ENCODE results near the gene POU3F2. TPM values are rescaled to one million over a fixed set of nuclear protein-coding genes. Genes with fewer than 3 reads are reported as not detected.
A peak's percentile ranks its signal among the peaks of the same experiment; 100 is the strongest.

Gene POU3F2
- total RNA-seq, 1 donor from 2014 or later: not detected

DNA sequence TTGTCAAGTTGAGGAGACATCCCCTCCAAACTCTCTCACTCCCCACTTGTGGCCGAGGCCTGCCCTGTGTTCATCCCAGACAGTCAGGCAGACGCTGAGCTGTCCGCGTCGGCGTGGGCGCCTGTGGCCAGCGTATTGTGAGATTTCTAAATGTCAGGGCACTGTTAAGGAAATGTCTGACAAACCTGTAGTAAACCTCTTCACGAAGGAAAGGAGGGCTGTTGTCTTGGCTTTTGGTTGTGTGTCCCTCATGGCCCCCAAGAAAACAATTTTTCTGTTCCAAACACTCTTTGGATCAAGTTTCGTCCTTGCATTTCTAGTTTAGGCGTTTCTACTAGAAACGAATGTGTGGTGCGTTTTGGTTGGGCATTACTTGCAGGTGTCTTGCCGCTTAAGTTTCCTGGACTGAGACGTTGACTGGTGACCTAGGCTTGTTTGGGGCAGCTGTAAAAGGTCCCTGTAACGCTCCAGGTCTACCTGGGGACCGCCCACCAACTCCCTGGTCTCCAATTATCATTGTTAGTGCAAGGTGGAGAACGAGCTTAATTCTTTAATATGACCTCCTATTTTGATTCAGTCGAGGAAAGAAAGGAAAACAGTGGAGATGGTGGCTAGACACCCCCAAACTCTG lies 8.7 kb upstream of the POU3F2 start:
- H3K9me3 Mint-ChIP-seq (ENCODE audit: unreplicated experiment): no peaks in the 10 kb centered on the region
- H3K36me3 Mint-ChIP-seq (ENCODE audit: unreplicated experiment): no peaks in the 10 kb centered on the region
- no peak overlapping the region for H3K27ac Mint-ChIP-seq (ENCODE audit: unreplicated experiment)
- TF ChIP-seq, protein P1, sequence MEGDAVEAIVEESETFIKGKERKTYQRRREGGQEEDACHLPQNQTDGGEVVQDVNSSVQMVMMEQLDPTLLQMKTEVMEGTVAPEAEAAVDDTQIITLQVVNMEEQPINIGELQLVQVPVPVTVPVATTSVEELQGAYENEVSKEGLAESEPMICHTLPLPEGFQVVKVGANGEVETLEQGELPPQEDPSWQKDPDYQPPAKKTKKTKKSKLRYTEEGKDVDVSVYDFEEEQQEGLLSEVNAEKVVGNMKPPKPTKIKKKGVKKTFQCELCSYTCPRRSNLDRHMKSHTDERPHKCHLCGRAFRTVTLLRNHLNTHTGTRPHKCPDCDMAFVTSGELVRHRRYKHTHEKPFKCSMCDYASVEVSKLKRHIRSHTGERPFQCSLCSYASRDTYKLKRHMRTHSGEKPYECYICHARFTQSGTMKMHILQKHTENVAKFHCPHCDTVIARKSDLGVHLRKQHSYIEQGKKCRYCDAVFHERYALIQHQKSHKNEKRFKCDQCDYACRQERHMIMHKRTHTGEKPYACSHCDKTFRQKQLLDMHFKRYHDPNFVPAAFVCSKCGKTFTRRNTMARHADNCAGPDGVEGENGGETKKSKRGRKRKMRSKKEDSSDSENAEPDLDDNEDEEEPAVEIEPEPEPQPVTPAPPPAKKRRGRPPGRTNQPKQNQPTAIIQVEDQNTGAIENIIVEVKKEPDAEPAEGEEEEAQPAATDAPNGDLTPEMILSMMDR (IDR thresholded peaks at IDR 0.05): no peak
- DNase-seq (ENCODE audit: extremely low spot score, unreplicated experiment): no peak
- H3K4me3 Mint-ChIP-seq (ENCODE audit: unreplicated experiment): no peak overlapping the region
- H3K27me3 Mint-ChIP-seq (ENCODE audit: unreplicated experiment): peaks cover 88% of the 10 kb centered on the region
- H3K4me1 Mint-ChIP-seq (ENCODE audit: unreplicated experiment): peaks cover 25% of the 10 kb centered on the region

GRCh38 chr6:98827295-98828159 lies 6.8 kb upstream of the POU3F2 start:
- Mint-ChIP-seq H3K27ac (ENCODE audit: unreplicated experiment) (no peak overlapping the region), H3K4me1 (ENCODE audit: unreplicated experiment) (peaks cover 34% of the 10 kb centered on the region), H3K36me3 (ENCODE audit: unreplicated experiment) (no peaks in the 10 kb centered on the region), H3K27me3 (ENCODE audit: unreplicated experiment) (peaks cover 85% of the 10 kb centered on the region), H3K4me3 (ENCODE audit: unreplicated experiment) (no peak overlapping the region), H3K9me3 (ENCODE audit: unreplicated experiment) (no peaks in the 10 kb centered on the region)
- no peak for DNase-seq (ENCODE audit: extremely low spot score, unreplicated experiment)
- TF ChIP-seq, protein P1 (IDR thresholded peaks at IDR 0.05): no peak

DNA sequence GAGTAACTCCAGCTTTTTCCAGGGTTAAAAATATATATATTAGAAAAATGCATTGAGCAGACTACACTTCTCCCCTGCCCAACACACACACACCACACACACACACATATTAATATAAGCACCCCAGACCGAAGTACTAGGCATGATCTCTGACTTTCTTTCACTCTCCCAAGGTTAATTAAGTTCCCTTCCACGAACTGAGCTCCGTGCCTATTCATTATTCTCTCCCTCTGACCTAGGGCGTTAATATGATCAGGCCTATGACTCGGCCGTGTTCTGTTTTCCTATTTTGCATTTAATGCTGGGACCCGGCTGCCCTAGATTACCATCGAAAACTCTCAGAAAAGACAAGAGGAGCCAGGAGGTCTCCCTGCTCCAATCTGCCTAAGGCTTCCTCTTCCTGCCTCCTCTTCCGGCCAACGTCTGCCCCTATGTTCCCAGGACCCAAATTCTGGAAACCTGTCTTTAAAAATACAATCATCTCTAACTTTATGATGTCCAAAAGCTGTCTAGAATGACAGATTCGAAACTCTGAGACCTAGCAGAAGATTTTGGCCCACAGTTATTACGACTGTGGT lies 6.1 kb upstream of the POU3F2 start:
- no peak for DNase-seq (ENCODE audit: extremely low spot score, unreplicated experiment)
- no peak overlapping the region for H3K27ac Mint-ChIP-seq (ENCODE audit: unreplicated experiment)
- H3K36me3 Mint-ChIP-seq (ENCODE audit: unreplicated experiment): no peaks in the 10 kb centered on the region
- H3K4me3 Mint-ChIP-seq (ENCODE audit: unreplicated experiment): peak overlapping the region; percentile 38
- H3K9me3 Mint-ChIP-seq (ENCODE audit: unreplicated experiment): no peaks in the 10 kb centered on the region
- peaks cover 41% of the 10 kb centered on the region for H3K4me1 Mint-ChIP-seq (ENCODE audit: unreplicated experiment)
- TF ChIP-seq, protein P1 (IDR thresholded peaks at IDR 0.05): no peak
- peaks cover 89% of the 10 kb centered on the region for H3K27me3 Mint-ChIP-seq (ENCODE audit: unreplicated experiment)

- Mint-ChIP-seq H3K4me3 (ENCODE audit: unreplicated experiment) (no peak overlapping the region), H3K9me3 (ENCODE audit: unreplicated experiment) (no peaks in the 10 kb centered on the region), H3K27me3 (ENCODE audit: unreplicated experiment) (peaks cover 89% of the 10 kb centered on the region), H3K4me1 (ENCODE audit: unreplicated experiment) (peaks cover 45% of the 10 kb centered on the region), H3K36me3 (ENCODE audit: unreplicated experiment) (no peaks in the 10 kb centered on the region), H3K27ac (ENCODE audit: unreplicated experiment) (no peak overlapping the region)
- TF ChIP-seq, protein P1 (IDR thresholded peaks at IDR 0.05): no peak
- DNase-seq (ENCODE audit: extremely low spot score, unreplicated experiment): no peak
These were observed 5.4 kb upstream of the POU3F2 start for GRCh38 chr6:98828941-98829411.

DNA sequence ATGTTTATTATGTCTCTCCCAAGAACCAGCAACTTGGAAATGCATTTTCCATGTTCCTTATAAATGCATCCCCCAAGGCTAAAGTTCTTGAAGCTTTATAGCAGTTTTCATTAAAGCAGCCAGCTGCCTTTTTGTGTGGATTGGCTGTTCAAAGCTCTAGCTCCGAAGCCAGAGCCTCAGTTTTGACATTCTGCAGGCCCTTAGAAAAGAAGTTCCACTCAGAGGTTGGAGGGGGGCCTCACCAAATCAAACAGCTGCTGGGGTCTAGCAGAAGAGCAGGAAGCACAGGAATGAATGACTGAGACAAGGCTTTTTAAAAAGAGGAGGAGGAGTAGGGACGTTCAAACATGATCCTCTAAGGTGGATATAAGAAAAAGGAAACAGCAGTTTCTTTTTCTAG lies 4.2 kb upstream of the POU3F2 start:
- no peak overlapping the region for H3K4me3 Mint-ChIP-seq (ENCODE audit: unreplicated experiment)
- peaks cover 87% of the 10 kb centered on the region for H3K27me3 Mint-ChIP-seq (ENCODE audit: unreplicated experiment)
- DNase-seq (ENCODE audit: extremely low spot score, unreplicated experiment): no peak
- TF ChIP-seq, protein P1 (IDR thresholded peaks at IDR 0.05): no peak
- H3K27ac Mint-ChIP-seq (ENCODE audit: unreplicated experiment): no peak overlapping the region
- peaks cover 42% of the 10 kb centered on the region for H3K4me1 Mint-ChIP-seq (ENCODE audit: unreplicated experiment)
- H3K36me3 Mint-ChIP-seq (ENCODE audit: unreplicated experiment): no peaks in the 10 kb centered on the region
- no peaks in the 10 kb centered on the region for H3K9me3 Mint-ChIP-seq (ENCODE audit: unreplicated experiment)
